ENCODE measurements around the gene FAT1. TPM values are rescaled to one million over a fixed set of nuclear protein-coding genes. Genes with fewer than 3 reads are reported as not detected.

FAT1 gene
- total RNA-seq, 1 donor from 2014 or later: 344 TPM

DNA sequence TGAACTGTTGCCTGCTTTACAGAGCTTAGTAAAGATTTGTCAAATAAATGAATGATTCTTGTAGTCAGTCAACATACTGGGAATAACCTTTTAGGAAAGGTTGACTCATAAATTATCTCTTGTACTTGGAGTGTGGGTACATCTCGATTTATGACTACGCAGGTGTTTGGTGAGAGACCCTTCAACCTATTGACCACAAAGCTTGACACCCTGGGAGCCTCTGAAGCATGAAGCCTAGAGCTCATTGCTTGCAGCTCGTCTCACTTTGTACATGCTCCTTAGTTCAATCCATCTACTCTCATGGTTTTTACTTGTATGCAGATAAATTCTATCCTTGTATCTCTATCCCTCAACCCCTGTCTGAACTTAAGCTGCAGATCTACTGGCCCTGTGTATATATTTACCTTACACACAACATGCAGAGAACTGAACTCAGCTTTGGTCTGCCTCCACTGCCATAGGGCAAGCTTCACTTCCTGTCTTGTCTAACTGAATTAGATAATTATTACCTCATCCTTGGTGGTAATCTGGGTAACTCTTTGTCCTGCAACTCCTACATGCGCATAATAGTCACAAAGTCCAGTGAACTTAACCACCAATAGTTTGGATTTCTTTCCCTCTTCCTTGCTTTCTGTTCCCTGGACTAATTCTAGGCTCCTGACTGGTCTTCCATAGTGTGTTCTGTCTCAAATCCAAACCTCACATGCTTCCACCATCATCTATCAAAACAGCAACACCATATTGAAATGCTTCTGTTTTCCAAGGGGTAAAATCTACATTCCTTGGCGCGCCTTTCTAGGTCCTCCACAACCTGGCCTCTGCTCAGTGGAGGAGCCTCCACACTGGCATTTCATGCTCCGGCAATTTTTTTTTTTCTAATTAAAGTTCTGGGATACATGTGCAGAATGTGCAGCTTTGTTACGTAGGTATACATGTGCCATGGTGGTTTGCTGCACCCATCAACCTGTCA lies 32.2 kb upstream of the FAT1 start:
- H3K27me3 ChIP-seq (ENCODE audit: control insufficient read depth, insufficient read depth, low read length): no peaks in the 10 kb centered on the region
- TF ChIP-seq, protein P1, sequence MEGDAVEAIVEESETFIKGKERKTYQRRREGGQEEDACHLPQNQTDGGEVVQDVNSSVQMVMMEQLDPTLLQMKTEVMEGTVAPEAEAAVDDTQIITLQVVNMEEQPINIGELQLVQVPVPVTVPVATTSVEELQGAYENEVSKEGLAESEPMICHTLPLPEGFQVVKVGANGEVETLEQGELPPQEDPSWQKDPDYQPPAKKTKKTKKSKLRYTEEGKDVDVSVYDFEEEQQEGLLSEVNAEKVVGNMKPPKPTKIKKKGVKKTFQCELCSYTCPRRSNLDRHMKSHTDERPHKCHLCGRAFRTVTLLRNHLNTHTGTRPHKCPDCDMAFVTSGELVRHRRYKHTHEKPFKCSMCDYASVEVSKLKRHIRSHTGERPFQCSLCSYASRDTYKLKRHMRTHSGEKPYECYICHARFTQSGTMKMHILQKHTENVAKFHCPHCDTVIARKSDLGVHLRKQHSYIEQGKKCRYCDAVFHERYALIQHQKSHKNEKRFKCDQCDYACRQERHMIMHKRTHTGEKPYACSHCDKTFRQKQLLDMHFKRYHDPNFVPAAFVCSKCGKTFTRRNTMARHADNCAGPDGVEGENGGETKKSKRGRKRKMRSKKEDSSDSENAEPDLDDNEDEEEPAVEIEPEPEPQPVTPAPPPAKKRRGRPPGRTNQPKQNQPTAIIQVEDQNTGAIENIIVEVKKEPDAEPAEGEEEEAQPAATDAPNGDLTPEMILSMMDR (IDR thresholded peaks at IDR 0.05; ENCODE audit: insufficient read depth, low read length, poor library complexity, severe bottlenecking): no peak
- no peaks in the 10 kb centered on the region for H3K36me3 ChIP-seq (ENCODE audit: control insufficient read depth, insufficient read depth, low read length)
- DNase-seq (ENCODE audit: low read depth): no peak
- H3K4me3 ChIP-seq (ENCODE audit: low read depth, low read length): no peak overlapping the region

DNA sequence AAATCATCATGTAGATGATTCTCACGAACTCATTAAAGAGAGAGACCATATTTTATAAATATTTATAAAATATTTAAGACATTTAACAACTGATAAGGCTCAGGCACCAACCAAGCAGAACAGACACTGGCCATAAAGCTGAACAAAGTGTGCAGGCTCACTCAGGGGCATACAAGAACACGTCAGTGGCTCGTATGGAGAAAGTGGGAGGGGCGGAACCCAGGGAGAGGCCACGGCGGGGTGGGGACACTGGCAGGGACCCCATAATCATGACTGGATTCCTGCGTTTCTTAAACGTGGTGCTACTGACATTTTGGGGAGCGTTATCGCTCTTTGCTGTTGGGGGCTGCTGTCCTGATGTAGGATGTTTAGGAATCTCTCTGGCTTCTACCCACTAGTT lies 31.3 kb upstream of the FAT1 start:
- no peak for DNase-seq (ENCODE audit: low read depth)
- H3K27me3 ChIP-seq (ENCODE audit: control insufficient read depth, insufficient read depth, low read length): no peaks in the 10 kb centered on the region
- TF ChIP-seq, protein P1 (IDR thresholded peaks at IDR 0.05; ENCODE audit: insufficient read depth, low read length, poor library complexity, severe bottlenecking): no peak
- H3K36me3 ChIP-seq (ENCODE audit: control insufficient read depth, insufficient read depth, low read length): no peaks in the 10 kb centered on the region
- H3K4me3 ChIP-seq (ENCODE audit: low read depth, low read length): no peak overlapping the region

DNA sequence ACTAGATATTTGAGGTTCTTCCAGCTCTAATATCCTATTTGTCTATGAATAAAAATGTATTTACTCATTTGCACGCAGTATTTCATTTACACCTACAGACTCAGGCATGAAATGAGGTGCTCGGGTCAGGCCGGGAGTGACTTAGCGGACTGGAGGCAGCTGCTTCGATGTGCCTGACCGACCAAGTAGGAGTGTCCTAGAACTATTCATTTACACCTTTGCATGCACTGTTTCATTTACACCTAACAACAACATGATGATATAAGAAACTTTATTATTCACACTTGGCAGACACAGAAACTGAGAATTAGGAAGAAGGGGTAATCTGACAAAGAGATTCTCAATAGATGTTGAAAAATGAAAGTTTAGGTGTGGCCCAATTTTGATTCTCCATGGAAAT lies 28.7 kb upstream of the FAT1 start:
- no peaks in the 10 kb centered on the region for H3K36me3 ChIP-seq (ENCODE audit: control insufficient read depth, insufficient read depth, low read length)
- no peak overlapping the region for H3K4me3 ChIP-seq (ENCODE audit: low read depth, low read length)
- TF ChIP-seq, protein P1 (IDR thresholded peaks at IDR 0.05; ENCODE audit: insufficient read depth, low read length, poor library complexity, severe bottlenecking): no peak
- DNase-seq (ENCODE audit: low read depth): no peak
- no peaks in the 10 kb centered on the region for H3K27me3 ChIP-seq (ENCODE audit: control insufficient read depth, insufficient read depth, low read length)

DNA sequence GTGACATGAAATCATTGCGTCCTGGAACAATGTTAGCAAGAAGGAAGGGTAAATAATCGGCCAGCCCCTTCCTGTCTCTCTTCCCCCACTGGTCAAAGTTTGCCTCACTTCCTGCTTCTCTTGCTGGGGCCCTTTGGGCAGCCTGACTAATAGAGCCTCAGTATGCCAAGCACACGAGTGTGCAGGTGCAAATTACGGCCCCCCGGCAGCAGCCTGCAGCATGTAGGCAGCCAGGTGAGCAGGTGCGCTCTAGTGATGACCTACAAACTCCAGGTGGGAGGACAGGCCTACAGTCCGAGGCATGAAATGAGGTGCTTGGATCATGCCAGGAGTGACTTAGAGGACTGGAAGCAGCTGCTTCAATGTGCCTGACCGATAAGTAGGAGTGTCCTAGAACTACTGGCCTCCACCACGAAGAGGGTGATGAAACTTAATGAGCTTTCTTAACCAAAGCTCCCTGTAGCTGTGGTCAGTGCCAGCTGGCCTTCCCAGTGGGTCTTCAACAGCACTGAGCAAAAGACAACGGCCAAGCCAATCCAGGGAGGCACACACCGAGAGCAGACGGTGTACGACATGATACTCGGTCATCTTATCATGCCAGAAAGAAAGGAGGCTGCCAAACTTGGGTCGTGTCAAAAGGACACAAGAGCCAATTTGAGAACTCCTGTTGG lies 26.1 kb upstream of the FAT1 start:
- H3K4me3 ChIP-seq (ENCODE audit: low read depth, low read length): no peak overlapping the region
- TF ChIP-seq, protein P1 (IDR thresholded peaks at IDR 0.05; ENCODE audit: insufficient read depth, low read length, poor library complexity, severe bottlenecking): no peak
- H3K36me3 ChIP-seq (ENCODE audit: control insufficient read depth, insufficient read depth, low read length): no peaks in the 10 kb centered on the region
- no peak for DNase-seq (ENCODE audit: low read depth)
- H3K27me3 ChIP-seq (ENCODE audit: control insufficient read depth, insufficient read depth, low read length): no peaks in the 10 kb centered on the region

GRCh38 chr4:186746581-186746980 lies 22.9 kb upstream of the FAT1 start:
- Histone ChIP-seq H3K36me3 (ENCODE audit: control insufficient read depth, insufficient read depth, low read length) (no peaks in the 10 kb centered on the region), H3K4me3 (ENCODE audit: low read depth, low read length) (no peak overlapping the region), H3K27me3 (ENCODE audit: control insufficient read depth, insufficient read depth, low read length) (no peaks in the 10 kb centered on the region)
- no peak for DNase-seq (ENCODE audit: low read depth)
- TF ChIP-seq, protein P1 (IDR thresholded peaks at IDR 0.05; ENCODE audit: insufficient read depth, low read length, poor library complexity, severe bottlenecking): no peak

Data from kidney epithelial cell (primary cell).